NB4 (cell line): ENCODE results near the gene MRPL54.

Source experiments
- MYC ChIP-seq: IDR thresholded peaks from 2 replicates; pipeline ENCODE4 v1.6.1; 2011; ENCODE audit warnings: low read depth, low read length
- POLR2A ChIP-seq: IDR thresholded peaks from 2 replicates; pipeline ENCODE4 v1.6.1; 2011; ENCODE audit warnings: mild to moderate bottlenecking; ENCODE audit not compliant: insufficient read length; ENCODE audit errors: extremely low read depth
- TF ChIP-seq, protein P1 (sequence below): IDR thresholded peaks from one replicate; pipeline ENCODE4 v1.5.1; 2012; ENCODE audit warnings: low read depth, low read length

DNA sequence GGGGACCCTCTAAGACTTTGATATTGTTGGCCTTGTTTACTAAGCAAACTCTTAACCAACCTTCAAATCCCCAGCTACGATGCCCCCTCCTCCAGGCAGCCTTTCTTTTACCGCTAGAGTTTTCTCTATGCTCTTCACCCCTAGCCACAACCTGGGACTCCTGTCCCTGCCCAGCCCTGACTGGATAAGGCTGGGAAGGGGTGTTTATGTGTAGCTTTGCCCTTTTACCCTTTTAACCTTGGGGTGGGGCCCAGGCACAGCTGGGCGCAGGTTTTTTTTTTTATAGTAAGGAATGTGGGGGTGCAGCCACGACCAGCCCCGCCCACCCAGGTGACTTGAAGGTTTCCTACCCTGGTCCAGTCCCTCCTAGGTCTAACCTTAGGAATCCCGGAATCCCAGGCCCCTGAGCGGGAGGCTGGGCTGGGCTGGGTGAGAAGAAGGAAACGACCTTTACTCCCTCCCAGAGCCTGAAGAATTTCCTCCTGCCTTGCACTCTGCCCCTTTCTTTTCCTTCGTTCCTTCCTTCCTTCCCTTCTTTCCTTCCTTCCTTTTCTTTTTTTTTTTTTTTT, 42.0 kb upstream of the MRPL54 start:
- TF ChIP-seq, protein P1, sequence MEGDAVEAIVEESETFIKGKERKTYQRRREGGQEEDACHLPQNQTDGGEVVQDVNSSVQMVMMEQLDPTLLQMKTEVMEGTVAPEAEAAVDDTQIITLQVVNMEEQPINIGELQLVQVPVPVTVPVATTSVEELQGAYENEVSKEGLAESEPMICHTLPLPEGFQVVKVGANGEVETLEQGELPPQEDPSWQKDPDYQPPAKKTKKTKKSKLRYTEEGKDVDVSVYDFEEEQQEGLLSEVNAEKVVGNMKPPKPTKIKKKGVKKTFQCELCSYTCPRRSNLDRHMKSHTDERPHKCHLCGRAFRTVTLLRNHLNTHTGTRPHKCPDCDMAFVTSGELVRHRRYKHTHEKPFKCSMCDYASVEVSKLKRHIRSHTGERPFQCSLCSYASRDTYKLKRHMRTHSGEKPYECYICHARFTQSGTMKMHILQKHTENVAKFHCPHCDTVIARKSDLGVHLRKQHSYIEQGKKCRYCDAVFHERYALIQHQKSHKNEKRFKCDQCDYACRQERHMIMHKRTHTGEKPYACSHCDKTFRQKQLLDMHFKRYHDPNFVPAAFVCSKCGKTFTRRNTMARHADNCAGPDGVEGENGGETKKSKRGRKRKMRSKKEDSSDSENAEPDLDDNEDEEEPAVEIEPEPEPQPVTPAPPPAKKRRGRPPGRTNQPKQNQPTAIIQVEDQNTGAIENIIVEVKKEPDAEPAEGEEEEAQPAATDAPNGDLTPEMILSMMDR, result no peak
- TF ChIP-seq POLR2A, result no peak
- no peak for TF ChIP-seq MYC
